ENCODE data around the gene TCF12. TPM values are rescaled to one million over a fixed set of nuclear protein-coding genes. Genes with fewer than 3 reads are reported as not detected.

TCF12 gene
- total RNA-seq, 3 donors from 2014 or later: 164 to 198 (median 174) TPM

DNA sequence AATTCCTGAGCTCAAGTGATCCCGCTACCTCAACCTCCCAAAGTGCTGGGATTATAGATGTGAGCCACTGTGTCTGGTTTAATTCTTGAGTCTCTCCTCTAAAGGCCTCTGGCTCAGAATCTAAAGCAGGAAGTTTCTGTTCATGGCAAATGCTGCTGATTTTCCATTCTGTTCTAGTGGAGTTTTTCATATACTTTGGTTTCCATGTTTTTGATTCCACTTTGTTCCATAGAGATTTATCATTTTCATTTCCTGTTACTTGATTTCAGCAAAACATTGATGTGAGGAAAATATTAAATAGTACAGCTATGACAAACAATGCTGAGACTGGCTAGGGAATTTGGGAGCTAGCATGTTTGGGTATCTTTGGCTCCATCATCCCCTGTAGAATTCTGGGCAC lies 205.6 kb downstream of the TCF12 start:
- H3K4me1 ChIP-seq: no peaks in the 10 kb centered on the region
- no peaks in the 10 kb centered on the region for H3K27me3 ChIP-seq
- no peaks in the 10 kb centered on the region for H3K36me3 ChIP-seq
- H3K27ac ChIP-seq: no peak overlapping the region
- DNase-seq (ENCODE audit: low spot score in 2 of 2): no peak
- intact Hi-C loops (cut with DNase I; ENCODE audit: low total_unique reads): no loop called here
- TF ChIP-seq POLR2AphosphoS5 (IDR thresholded peaks at IDR 0.05) (no peak), POLR2A (IDR thresholded peaks at IDR 0.05) (no peak)
- TF ChIP-seq, protein P1, sequence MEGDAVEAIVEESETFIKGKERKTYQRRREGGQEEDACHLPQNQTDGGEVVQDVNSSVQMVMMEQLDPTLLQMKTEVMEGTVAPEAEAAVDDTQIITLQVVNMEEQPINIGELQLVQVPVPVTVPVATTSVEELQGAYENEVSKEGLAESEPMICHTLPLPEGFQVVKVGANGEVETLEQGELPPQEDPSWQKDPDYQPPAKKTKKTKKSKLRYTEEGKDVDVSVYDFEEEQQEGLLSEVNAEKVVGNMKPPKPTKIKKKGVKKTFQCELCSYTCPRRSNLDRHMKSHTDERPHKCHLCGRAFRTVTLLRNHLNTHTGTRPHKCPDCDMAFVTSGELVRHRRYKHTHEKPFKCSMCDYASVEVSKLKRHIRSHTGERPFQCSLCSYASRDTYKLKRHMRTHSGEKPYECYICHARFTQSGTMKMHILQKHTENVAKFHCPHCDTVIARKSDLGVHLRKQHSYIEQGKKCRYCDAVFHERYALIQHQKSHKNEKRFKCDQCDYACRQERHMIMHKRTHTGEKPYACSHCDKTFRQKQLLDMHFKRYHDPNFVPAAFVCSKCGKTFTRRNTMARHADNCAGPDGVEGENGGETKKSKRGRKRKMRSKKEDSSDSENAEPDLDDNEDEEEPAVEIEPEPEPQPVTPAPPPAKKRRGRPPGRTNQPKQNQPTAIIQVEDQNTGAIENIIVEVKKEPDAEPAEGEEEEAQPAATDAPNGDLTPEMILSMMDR (IDR thresholded peaks at IDR 0.05): no peak
- H3K4me3 ChIP-seq: no peak overlapping the region
- no peaks in the 10 kb centered on the region for H3K9me3 ChIP-seq

DNA sequence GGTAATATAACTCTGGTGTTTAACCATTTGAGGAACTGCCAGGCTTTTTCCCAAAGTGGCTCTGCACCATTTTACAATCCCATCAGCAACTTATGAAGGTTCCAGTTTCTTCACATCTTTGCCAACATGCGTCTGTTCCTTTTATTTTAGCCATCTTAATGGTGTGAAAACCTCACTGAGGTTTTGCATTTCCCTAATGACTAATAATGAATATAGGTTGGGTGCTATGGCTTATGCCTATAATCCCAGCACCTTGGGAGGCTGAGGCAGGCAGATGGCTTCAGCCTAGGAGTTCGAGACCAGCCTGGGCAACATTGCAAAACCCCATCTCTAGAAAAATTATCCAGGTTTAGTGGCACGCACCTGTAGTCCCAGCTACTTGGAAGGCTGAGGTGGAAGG lies 210.6 kb downstream of the TCF12 start:
- Histone ChIP-seq H3K27me3 (no peaks in the 10 kb centered on the region), H3K4me1 (no peaks in the 10 kb centered on the region), H3K4me3 (no peak overlapping the region), H3K9me3 (no peaks in the 10 kb centered on the region), H3K36me3 (no peaks in the 10 kb centered on the region), H3K27ac (no peak overlapping the region)
- TF ChIP-seq POLR2AphosphoS5 (IDR thresholded peaks at IDR 0.05) (no peak), POLR2A (IDR thresholded peaks at IDR 0.05) (no peak)
- TF ChIP-seq, protein P1 (IDR thresholded peaks at IDR 0.05): no peak
- DNase-seq (ENCODE audit: low spot score in 2 of 2): no peak
- intact Hi-C loops (cut with DNase I; ENCODE audit: low total_unique reads): no loop called here

DNA sequence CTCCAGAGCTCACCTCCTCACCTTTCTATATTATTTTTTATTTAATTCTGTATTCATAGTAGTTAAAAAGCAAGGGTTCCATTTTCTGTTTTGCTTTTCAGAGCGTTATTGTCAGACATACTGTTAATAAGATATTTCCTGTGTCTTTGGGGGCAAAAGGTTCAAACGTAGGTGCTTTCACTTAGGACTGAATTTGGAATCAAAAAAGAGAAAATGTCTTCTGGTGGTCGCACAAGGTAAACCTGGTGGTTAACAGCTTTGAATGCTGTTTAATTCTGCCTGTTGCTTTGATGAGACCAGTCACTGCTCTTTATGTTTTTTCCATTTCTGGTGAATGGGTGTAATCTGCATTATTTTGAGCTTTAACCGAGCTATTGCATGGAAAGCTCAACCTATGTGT lies 212.5 kb downstream of the TCF12 start:
- no peaks in the 10 kb centered on the region for H3K27me3 ChIP-seq
- no peaks in the 10 kb centered on the region for H3K9me3 ChIP-seq
- H3K27ac ChIP-seq: no peak overlapping the region
- H3K4me3 ChIP-seq: no peak overlapping the region
- TF ChIP-seq POLR2AphosphoS5 (IDR thresholded peaks at IDR 0.05): no peak
- no peak for TF ChIP-seq POLR2A (IDR thresholded peaks at IDR 0.05)
- TF ChIP-seq, protein P1 (IDR thresholded peaks at IDR 0.05): no peak
- no peak for DNase-seq (ENCODE audit: low spot score in 2 of 2)
- no peaks in the 10 kb centered on the region for H3K4me1 ChIP-seq
- intact Hi-C loops (cut with DNase I; ENCODE audit: low total_unique reads): no loop called here
- no peaks in the 10 kb centered on the region for H3K36me3 ChIP-seq

DNA sequence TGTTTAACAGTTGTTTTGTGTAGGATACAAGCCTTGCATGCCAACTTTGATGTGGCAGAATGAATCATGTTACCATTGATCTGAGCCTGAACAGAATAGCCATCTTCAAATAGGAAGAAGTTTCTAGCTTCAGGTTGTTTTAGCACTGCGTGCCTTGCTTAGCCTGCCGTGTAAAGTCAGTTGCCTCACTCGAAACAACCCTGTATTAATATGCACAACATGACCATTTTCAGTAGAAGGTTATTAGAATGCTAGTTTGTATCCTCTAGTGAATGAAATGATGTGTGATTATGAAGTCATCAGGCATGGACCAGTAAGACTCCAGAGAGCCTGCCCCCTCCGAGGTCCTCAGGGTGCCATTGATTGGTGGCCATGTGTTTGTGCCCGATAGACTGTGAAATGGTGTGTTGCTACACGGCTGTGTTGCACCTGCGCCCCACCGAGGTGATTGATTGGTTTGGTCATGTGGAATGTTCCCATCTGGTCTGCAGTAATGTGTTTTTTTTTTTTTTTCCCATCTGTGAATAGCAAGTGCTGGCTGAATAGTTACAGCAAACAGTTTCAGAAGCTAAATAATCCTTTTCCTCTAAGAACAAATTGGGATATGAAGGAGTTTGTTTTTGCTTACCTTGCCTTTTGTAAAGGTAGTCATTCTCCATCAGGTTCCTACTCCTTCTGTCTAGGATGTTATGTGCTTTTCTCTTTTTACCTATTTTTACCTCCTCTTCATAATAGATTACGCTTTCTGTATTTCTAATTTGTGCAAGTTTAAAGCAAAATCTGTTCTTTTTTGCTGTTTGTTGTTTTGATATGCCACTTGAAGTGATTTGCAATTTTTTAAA lies 214.9 kb downstream of the TCF12 start:
- no peaks in the 10 kb centered on the region for H3K4me1 ChIP-seq
- H3K27me3 ChIP-seq: no peaks in the 10 kb centered on the region
- TF ChIP-seq POLR2A (IDR thresholded peaks at IDR 0.05) (no peak), POLR2AphosphoS5 (IDR thresholded peaks at IDR 0.05) (no peak)
- TF ChIP-seq, protein P1 (IDR thresholded peaks at IDR 0.05): no peak
- no peak overlapping the region for H3K27ac ChIP-seq
- H3K36me3 ChIP-seq: no peaks in the 10 kb centered on the region
- intact Hi-C loops (cut with DNase I; ENCODE audit: low total_unique reads): no loop called here
- no peak overlapping the region for H3K4me3 ChIP-seq
- no peaks in the 10 kb centered on the region for H3K9me3 ChIP-seq
- no peak for DNase-seq (ENCODE audit: low spot score in 2 of 2)

DNA sequence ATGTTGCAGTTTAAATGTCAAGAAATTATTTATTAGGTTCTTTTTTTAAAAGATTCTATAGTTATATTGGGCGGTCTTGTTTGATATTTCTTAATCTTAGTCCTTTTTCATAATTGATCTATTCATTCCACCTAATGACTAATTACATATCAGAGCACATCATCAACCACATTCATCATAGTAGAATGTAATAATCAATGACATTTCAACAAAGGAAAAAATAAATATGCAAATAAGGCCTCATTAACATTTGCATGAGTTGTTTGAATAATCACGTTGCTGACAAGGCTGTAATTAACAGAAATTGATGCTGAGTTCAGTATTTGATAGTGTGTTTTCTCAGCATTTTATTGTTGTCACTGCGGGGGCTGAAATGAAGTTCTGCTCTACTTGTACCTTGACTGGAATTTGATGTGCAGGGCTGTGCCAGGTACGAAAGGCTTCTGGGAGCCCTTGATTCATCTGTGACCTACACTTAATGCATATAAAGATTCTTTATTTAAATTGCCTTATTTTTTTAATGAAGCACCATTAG lies 215.7 kb downstream of the TCF12 start:
- H3K9me3 ChIP-seq: no peaks in the 10 kb centered on the region
- H3K27ac ChIP-seq: no peak overlapping the region
- H3K4me1 ChIP-seq: no peaks in the 10 kb centered on the region
- no peaks in the 10 kb centered on the region for H3K36me3 ChIP-seq
- no peak for DNase-seq (ENCODE audit: low spot score in 2 of 2)
- TF ChIP-seq, protein P1 (IDR thresholded peaks at IDR 0.05): no peak
- TF ChIP-seq POLR2AphosphoS5 (IDR thresholded peaks at IDR 0.05) (no peak), POLR2A (IDR thresholded peaks at IDR 0.05) (no peak)
- no peak overlapping the region for H3K4me3 ChIP-seq
- intact Hi-C loops (cut with DNase I; ENCODE audit: low total_unique reads): no loop called here
- H3K27me3 ChIP-seq: no peaks in the 10 kb centered on the region
